Kidney epithelial cell (primary cell): Measurements from ENCODE around the gene SVOPL. TPM values are rescaled to one million over a fixed set of nuclear protein-coding genes. Genes with fewer than 3 reads are reported as not detected.

Experiments used
- DNase-seq: peaks from one replicate; pipeline ENCODE4 v3.0.0-alpha.2; 2010; ENCODE audit warnings: low read depth
- H3K27me3 ChIP-seq: 2 replicates; pipeline ENCODE4 v1.6.0; 2011; ENCODE audit warnings: low read length; ENCODE audit not compliant: control insufficient read depth, insufficient read depth
- H3K36me3 ChIP-seq: 2 replicates; pipeline ENCODE4 v1.5.1; 2011; ENCODE audit warnings: low read length; ENCODE audit not compliant: control insufficient read depth, insufficient read depth
- H3K4me3 ChIP-seq: 2 replicates; pipeline ENCODE4 v1.5.1; 2011; ENCODE audit warnings: low read depth, mild to moderate bottlenecking, control low read depth, low read length
- CTCF ChIP-seq: IDR thresholded peaks from 2 replicates; pipeline ENCODE4 v1.5.1; 2011; ENCODE audit warnings: mild to moderate bottlenecking, moderate library complexity, low read length, control low read depth, inconsistent platforms; ENCODE audit not compliant: insufficient read depth, poor library complexity, severe bottlenecking
- total RNA-seq: library from RNA; depleted of rRNA; stranded (reverse); fragments of >200 nt; gene quantifications from 2 replicates; pipeline ENCODE4 v1.2.3, GENCODE V29; 2015

The SVOPL gene
- total RNA-seq, 1 donor from 2014 or later = not detected

GRCh38 chr7:138729444-138729843 lies 28.3 kb upstream of the SVOPL start:
- TF ChIP-seq CTCF = no peak
- no peak for DNase-seq
- Histone ChIP-seq H3K36me3 (no peaks in the 10 kb centered on the region), H3K27me3 (no peaks in the 10 kb centered on the region), H3K4me3 (no peak overlapping the region)

DNA sequence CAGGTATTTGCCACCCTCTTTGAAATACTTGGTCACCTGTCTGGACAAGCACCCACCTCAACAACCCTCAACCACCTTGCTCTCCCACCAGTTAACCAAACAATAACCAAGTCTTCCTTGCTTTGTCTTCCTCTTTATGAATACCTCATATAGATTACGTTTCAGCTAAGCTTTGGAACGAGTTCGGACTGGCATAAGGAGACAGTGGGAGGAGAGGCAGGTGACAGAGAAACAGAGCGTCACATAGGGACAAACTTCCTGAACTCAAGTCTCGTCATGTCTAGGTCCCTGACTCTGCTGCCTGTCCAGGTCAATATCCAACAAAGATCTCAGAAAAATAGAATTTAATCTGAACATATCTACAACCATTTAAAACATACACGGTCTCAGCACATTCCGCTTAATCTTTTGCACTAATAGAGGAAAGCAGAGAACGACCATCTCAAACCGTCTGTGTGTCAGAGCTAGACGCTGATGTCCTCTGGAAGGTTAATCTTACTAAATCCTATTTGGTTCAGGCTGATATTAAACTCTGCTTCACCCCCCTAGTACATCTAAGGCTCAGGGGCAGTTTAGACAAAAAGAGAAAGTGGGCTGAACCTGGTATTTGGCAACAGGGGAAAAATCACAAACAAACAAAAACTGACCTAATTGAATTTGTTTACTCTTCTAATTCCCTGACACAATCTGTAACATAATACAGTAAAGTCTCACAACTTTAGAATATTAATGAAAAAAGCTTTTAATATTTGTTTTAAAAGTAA lies 26.4 kb upstream of the SVOPL start:
- no peaks in the 10 kb centered on the region for H3K36me3 ChIP-seq
- no peak for TF ChIP-seq CTCF
- no peak for DNase-seq
- no peak overlapping the region for H3K4me3 ChIP-seq
- no peaks in the 10 kb centered on the region for H3K27me3 ChIP-seq

DNA sequence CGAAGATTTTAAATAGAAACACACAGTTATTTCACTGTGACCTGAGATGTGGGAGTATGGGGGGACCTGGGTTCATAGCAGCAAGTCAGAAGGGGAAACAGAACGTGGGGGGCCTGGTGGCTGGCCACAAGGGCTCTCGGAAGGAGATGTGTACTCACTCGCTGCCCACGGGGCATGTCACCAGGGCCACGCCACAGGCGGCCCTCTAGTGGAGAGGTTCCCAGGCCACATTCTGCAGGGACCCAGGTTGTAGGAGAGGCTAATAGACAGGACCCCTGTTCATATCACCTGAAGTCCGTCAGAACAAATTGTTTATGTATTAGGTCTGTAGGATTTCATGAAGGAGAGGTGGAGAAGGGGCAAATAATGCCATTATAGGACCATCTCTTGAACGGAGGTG lies 25.1 kb upstream of the SVOPL start:
- Histone ChIP-seq H3K4me3 (no peak overlapping the region), H3K36me3 (no peaks in the 10 kb centered on the region), H3K27me3 (no peaks in the 10 kb centered on the region)
- peak; percentile 10 for TF ChIP-seq CTCF
- no peak for DNase-seq

DNA sequence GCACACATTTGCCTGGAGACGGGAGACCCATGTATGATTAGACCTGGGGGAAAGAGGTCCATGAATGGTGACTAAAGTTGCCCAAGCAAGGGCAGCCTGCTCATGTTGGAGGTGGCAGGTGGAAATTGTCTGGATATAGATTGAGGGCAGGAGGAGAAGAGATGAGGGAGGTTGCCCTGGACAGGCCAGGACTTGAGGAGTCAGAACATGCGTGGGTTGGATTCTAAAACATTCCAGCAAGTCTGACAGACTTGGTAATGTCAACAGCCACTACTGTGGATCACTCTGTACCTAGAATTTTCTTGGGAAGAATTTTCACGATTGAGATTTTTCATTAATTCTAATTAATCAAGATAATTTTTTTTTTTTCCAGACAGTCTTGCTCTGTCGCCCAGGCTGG lies 19.1 kb upstream of the SVOPL start:
- no peak for TF ChIP-seq CTCF
- no peak overlapping the region for H3K4me3 ChIP-seq
- DNase-seq = no peak
- no peaks in the 10 kb centered on the region for H3K27me3 ChIP-seq
- H3K36me3 ChIP-seq = no peaks in the 10 kb centered on the region

GRCh38 chr7:138716889-138717288 lies 15.7 kb upstream of the SVOPL start:
- Histone ChIP-seq H3K36me3 (no peaks in the 10 kb centered on the region), H3K27me3 (no peaks in the 10 kb centered on the region), H3K4me3 (no peak overlapping the region)
- no peak for TF ChIP-seq CTCF
- no peak for DNase-seq

DNA sequence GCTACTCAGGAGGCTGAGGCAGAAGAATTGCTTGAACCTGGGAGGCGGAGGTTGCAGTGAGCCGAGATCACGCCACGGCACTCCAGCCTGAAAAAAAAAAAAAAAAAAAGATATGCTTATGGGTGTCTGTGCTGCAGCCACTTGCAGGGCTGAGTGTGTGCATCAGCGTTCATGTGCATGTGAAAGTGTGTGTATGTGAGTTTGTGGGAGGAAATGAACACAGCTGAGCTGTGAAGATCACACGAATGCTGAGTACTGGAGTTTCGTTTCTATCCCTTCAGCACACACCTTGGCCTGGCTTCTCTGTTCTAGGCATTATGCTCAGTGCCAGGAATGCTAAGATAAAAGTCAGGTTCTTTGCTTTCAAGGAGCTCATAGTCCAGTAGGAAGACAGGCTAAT lies 12.0 kb upstream of the SVOPL start:
- no peak for DNase-seq
- TF ChIP-seq CTCF = no peak
- H3K36me3 ChIP-seq = no peaks in the 10 kb centered on the region
- H3K27me3 ChIP-seq = no peaks in the 10 kb centered on the region
- H3K4me3 ChIP-seq = no peak overlapping the region
